ENCODE measurements around the gene CEP44. TPM values are rescaled to one million over a fixed set of nuclear protein-coding genes. Genes with fewer than 3 reads are reported as not detected.

The CEP44 gene
- polyA plus RNA-seq, 1 donor from 2014 or later = 19.3 TPM

DNA sequence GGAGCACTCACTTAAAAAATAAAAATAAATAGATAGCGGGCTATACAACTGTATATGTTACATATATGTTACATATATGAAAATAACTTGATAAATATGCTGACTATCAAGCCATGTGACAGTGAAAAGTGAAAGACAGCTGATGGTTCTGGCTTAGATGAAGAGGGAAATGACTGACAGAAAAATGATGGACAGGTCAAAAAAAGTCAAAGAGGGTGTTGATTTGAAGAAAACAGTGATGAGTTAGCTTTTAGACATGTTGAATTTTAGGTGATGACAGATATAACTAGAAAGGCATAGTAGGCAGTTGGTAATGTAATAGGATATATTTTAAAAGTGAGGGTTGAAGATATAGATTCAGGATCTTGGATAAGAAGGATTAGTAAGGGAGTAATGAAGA lies 38.0 kb upstream of the CEP44 start:
- H3K4me3 ChIP-seq (ENCODE audit: low read length) = no peak overlapping the region
- TF ChIP-seq EP300 (conservative IDR thresholded peaks at IDR 0.05; ENCODE audit: poor library complexity, severe bottlenecking) (no peak), MXI1 (conservative IDR thresholded peaks at IDR 0.05; ENCODE audit: poor library complexity, severe bottlenecking) (no peak), EZH2 (IDR thresholded peaks at IDR 0.05; ENCODE audit: borderline replicate concordance, insufficient read depth, low read length, poor library complexity, severe bottlenecking) (no peak), TAF1 (IDR thresholded peaks at IDR 0.05; ENCODE audit: low read depth) (no peak), REST (IDR thresholded peaks at IDR 0.05; ENCODE audit: borderline replicate concordance) (no peak), SMC3 (conservative IDR thresholded peaks at IDR 0.05; ENCODE audit: poor library complexity) (no peak), POLR2AphosphoS5 (IDR thresholded peaks at IDR 0.05) (no peak), RAD21 (conservative IDR thresholded peaks at IDR 0.05) (no peak)
- TF ChIP-seq, protein P1, sequence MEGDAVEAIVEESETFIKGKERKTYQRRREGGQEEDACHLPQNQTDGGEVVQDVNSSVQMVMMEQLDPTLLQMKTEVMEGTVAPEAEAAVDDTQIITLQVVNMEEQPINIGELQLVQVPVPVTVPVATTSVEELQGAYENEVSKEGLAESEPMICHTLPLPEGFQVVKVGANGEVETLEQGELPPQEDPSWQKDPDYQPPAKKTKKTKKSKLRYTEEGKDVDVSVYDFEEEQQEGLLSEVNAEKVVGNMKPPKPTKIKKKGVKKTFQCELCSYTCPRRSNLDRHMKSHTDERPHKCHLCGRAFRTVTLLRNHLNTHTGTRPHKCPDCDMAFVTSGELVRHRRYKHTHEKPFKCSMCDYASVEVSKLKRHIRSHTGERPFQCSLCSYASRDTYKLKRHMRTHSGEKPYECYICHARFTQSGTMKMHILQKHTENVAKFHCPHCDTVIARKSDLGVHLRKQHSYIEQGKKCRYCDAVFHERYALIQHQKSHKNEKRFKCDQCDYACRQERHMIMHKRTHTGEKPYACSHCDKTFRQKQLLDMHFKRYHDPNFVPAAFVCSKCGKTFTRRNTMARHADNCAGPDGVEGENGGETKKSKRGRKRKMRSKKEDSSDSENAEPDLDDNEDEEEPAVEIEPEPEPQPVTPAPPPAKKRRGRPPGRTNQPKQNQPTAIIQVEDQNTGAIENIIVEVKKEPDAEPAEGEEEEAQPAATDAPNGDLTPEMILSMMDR (IDR thresholded peaks at IDR 0.05; ENCODE audit: poor library complexity, severe bottlenecking) = no peak
- H3K9me3 ChIP-seq (ENCODE audit: low read length) = no peaks in the 10 kb centered on the region
- H3F3A ChIP-seq (ENCODE audit: insufficient read depth, low read length, poor library complexity, severe bottlenecking) = no peaks in the 10 kb centered on the region
- H3K4me2 ChIP-seq (ENCODE audit: low read length) = no peak overlapping the region
- no peaks in the 10 kb centered on the region for H4K20me1 ChIP-seq (ENCODE audit: insufficient read depth)
- H3K9me2 ChIP-seq (ENCODE audit: insufficient read depth, low read length) = no peaks in the 10 kb centered on the region
- no peak overlapping the region for H3K9ac ChIP-seq (ENCODE audit: low read length)
- H3K27ac ChIP-seq (ENCODE audit: low read length) = no peak overlapping the region
- H3K27me3 ChIP-seq (ENCODE audit: insufficient read depth, low read depth, low read length) = no peaks in the 10 kb centered on the region
- H3K36me3 ChIP-seq (ENCODE audit: insufficient read depth, low read length) = peaks cover 4% of the 10 kb centered on the region
- no peak overlapping the region for H2AFZ ChIP-seq (ENCODE audit: low read depth, low read length)
- H3K79me2 ChIP-seq (replicated peaks; ENCODE audit: insufficient read depth, low read length) = no peaks in the 10 kb centered on the region

GRCh38 chr4:174248407-174248806 lies 35.3 kb upstream of the CEP44 start:
- no peaks in the 10 kb centered on the region for H3K79me2 ChIP-seq (replicated peaks; ENCODE audit: insufficient read depth, low read length)
- H3K9ac ChIP-seq (ENCODE audit: low read length) = no peak overlapping the region

More at GRCh38 chr4:174248407-174248806, 35.3 kb upstream of the CEP44 start:
- Histone ChIP-seq H3K4me3 (ENCODE audit: low read length) (no peak overlapping the region), H3K9me2 (ENCODE audit: insufficient read depth, low read length) (no peaks in the 10 kb centered on the region), H3K27ac (ENCODE audit: low read length) (no peak overlapping the region), H3K36me3 (ENCODE audit: insufficient read depth, low read length) (no peaks in the 10 kb centered on the region), H3K9me3 (ENCODE audit: low read length) (no peaks in the 10 kb centered on the region), H2AFZ (ENCODE audit: low read depth, low read length) (no peak overlapping the region), H3K4me2 (ENCODE audit: low read length) (no peak overlapping the region), H3K27me3 (ENCODE audit: insufficient read depth, low read depth, low read length) (no peaks in the 10 kb centered on the region), H3F3A (ENCODE audit: insufficient read depth, low read length, poor library complexity, severe bottlenecking) (no peaks in the 10 kb centered on the region), H4K20me1 (ENCODE audit: insufficient read depth) (no peaks in the 10 kb centered on the region)
- TF ChIP-seq MXI1 (conservative IDR thresholded peaks at IDR 0.05; ENCODE audit: poor library complexity, severe bottlenecking) = no peak
- no peak for TF ChIP-seq POLR2AphosphoS5 (IDR thresholded peaks at IDR 0.05)
- TF ChIP-seq REST (IDR thresholded peaks at IDR 0.05; ENCODE audit: borderline replicate concordance) = no peak
- TF ChIP-seq, protein P1 (IDR thresholded peaks at IDR 0.05; ENCODE audit: poor library complexity, severe bottlenecking) = no peak
- TF ChIP-seq SMC3 (conservative IDR thresholded peaks at IDR 0.05; ENCODE audit: poor library complexity) = no peak
- TF ChIP-seq EZH2 (IDR thresholded peaks at IDR 0.05; ENCODE audit: borderline replicate concordance, insufficient read depth, low read length, poor library complexity, severe bottlenecking) = no peak
- no peak for TF ChIP-seq RAD21 (conservative IDR thresholded peaks at IDR 0.05)
- TF ChIP-seq EP300 (conservative IDR thresholded peaks at IDR 0.05; ENCODE audit: poor library complexity, severe bottlenecking) = no peak
- no peak for TF ChIP-seq TAF1 (IDR thresholded peaks at IDR 0.05; ENCODE audit: low read depth)

Data from neural cell (in vitro differentiated cells).